OCI-LY1 (cell line): ENCODE data around the gene HSPA12A.

Source experiments
- H2AFZ ChIP-seq: fragments of 200-600 bp; sonication (generic), shearing (Covaris generic); 2 replicates; pipeline ENCODE4 v1.6.0; 2014; ENCODE audit warnings: antibody characterized with exemption, mild to moderate bottlenecking, low read length
- H3F3A ChIP-seq: fragments of 200-600 bp; sonication (generic), shearing (Covaris generic); 2 replicates; pipeline ENCODE4 v1.6.0; 2014; ENCODE audit warnings: mild to moderate bottlenecking, antibody characterized with exemption, low read length, moderate library complexity; ENCODE audit not compliant: insufficient read depth
- H3K27ac ChIP-seq: fragments of 200-600 bp; sonication (generic); 2 replicates; pipeline ENCODE4 v1.5.1; 2014; ENCODE audit warnings: low read length, mixed run types, mild to moderate bottlenecking, low read depth; ENCODE audit not compliant: poor library complexity, severe bottlenecking
- H3K27me3 ChIP-seq: fragments of 200-600 bp; sonication (generic); 2 replicates; pipeline ENCODE4 v1.6.0; 2014; ENCODE audit warnings: antibody characterized with exemption, mild to moderate bottlenecking, low read length, moderate library complexity; ENCODE audit not compliant: insufficient read depth
- H3K36me3 ChIP-seq: fragments of 200-600 bp; sonication (generic); 2 replicates; pipeline ENCODE4 v1.6.1; 2014; ENCODE audit warnings: mild to moderate bottlenecking, antibody characterized with exemption, low read length, moderate library complexity, mixed read lengths; ENCODE audit not compliant: insufficient read depth
- H3K4me1 ChIP-seq: fragments of 200-600 bp; sonication (generic); 2 replicates; pipeline ENCODE4 v1.5.1; 2014; ENCODE audit warnings: mild to moderate bottlenecking, low read length, moderate library complexity; ENCODE audit not compliant: insufficient read depth, severe bottlenecking
- H3K4me2 ChIP-seq: fragments of 200-600 bp; sonication (generic), shearing (Covaris generic); 2 replicates; pipeline ENCODE4 v1.6.1; 2014; ENCODE audit warnings: low read length
- H3K4me3 ChIP-seq: fragments of 200-600 bp; sonication (generic); 2 replicates; pipeline ENCODE4 v1.5.1; 2014; ENCODE audit warnings: low read length, low read depth, mild to moderate bottlenecking, mixed read lengths; ENCODE audit not compliant: poor library complexity, severe bottlenecking
- H3K79me2 ChIP-seq: fragments of 200-600 bp; shearing (Covaris generic); 2 replicates; pipeline ENCODE4 v1.6.1; 2016; ENCODE audit warnings: mixed run types, low read length, mixed read lengths; ENCODE audit not compliant: insufficient read depth
- H3K9ac ChIP-seq: fragments of 200-600 bp; sonication (generic), shearing (Covaris generic); 2 replicates; pipeline ENCODE4 v1.6.1; 2014; ENCODE audit warnings: mild to moderate bottlenecking, low read length, mixed read lengths
- H3K9me2 ChIP-seq: fragments of 200-600 bp; sonication (generic), shearing (Covaris generic); 2 replicates; pipeline ENCODE4 v1.6.1; 2014; ENCODE audit warnings: low read depth, mild to moderate bottlenecking, low read length, mixed read lengths
- H3K9me3 ChIP-seq: fragments of 200-600 bp; shearing (Covaris generic); 2 replicates; pipeline ENCODE4 v1.6.1; 2014; ENCODE audit warnings: low read length, mixed read lengths
- H4K20me1 ChIP-seq: fragments of 200-600 bp; sonication (generic), shearing (Covaris generic); 2 replicates; pipeline ENCODE4 v1.6.0; 2016; ENCODE audit warnings: mild to moderate bottlenecking, low read length; ENCODE audit not compliant: insufficient read depth
- CTCF ChIP-seq: fragments of 200-600 bp; sonication (generic), shearing (Covaris generic); IDR thresholded peaks from 2 replicates; pipeline ENCODE4 v1.5.1; 2017; ENCODE audit warnings: mild to moderate bottlenecking, antibody characterized with exemption, low read length, moderate library complexity, mixed read lengths
- EZH2 ChIP-seq: fragments of 200-600 bp; sonication (generic), shearing (Covaris generic); IDR thresholded peaks from 2 replicates; pipeline ENCODE4 v1.8.0; 2017; ENCODE audit warnings: borderline replicate concordance, mixed run types, mild to moderate bottlenecking, antibody characterized with exemption, low read length, moderate library complexity, mixed read lengths

Gene HSPA12A

GRCh38 chr10:116768786-116769185, 26.4 kb upstream of the HSPA12A start:
- no peak for TF ChIP-seq CTCF
- no peak for TF ChIP-seq EZH2
- Histone ChIP-seq H3K9ac (no peak overlapping the region), H3K36me3 (no peaks in the 10 kb centered on the region), H3K4me3 (no peak overlapping the region), H3K4me1 (no peaks in the 10 kb centered on the region), H3K9me2 (no peaks in the 10 kb centered on the region), H3K79me2 (no peaks in the 10 kb centered on the region), H3K27me3 (no peaks in the 10 kb centered on the region; the same call in 1 of the 2 replicates), H3K27ac (no peak overlapping the region), H4K20me1 (no peaks in the 10 kb centered on the region), H3K9me3 (no peaks in the 10 kb centered on the region), H2AFZ (no peak overlapping the region), H3F3A (no peaks in the 10 kb centered on the region), H3K4me2 (no peak overlapping the region)

- TF ChIP-seq EZH2 (no peak), CTCF (no peak)
- Histone ChIP-seq H3K27ac (no peak overlapping the region), H3K4me1 (no peaks in the 10 kb centered on the region), H3K36me3 (no peaks in the 10 kb centered on the region), H3K9me3 (no peaks in the 10 kb centered on the region), H3K9me2 (no peaks in the 10 kb centered on the region), H3F3A (no peaks in the 10 kb centered on the region), H3K4me3 (no peak overlapping the region), H3K9ac (no peak overlapping the region), H3K27me3 (no peaks in the 10 kb centered on the region; the same call in 1 of the 2 replicates), H4K20me1 (no peaks in the 10 kb centered on the region), H3K79me2 (no peaks in the 10 kb centered on the region), H3K4me2 (no peak overlapping the region), H2AFZ (no peak overlapping the region)
These were observed 24.7 kb upstream of the HSPA12A start for GRCh38 chr10:116766837-116767634.

DNA sequence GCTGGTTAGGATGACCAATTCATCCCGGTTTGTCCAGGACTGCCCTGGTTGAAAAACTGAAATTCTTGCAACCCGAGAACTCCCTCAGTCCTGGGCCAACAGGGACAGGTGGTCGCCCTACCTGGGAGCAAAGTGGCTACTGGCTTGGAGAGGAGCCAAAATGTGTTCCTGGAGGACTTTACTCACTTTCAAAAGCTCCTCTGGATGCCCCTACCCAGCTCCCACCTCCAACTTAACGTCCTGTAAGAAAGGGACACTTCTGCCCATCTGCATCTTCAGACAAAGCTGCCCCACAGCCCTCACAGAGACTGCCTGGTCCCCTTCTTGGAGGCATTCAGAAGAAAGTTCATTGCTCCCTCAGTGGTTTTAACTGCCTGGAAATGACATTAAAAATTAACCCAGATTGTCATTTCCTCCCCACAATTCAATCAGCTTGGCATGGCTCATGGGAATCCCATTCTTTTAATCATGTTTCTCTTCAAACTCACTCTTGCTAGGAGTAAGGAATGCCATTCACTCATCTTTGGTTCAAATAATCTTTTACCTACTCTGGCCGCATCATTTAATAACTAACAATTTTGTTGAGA, 24.0 kb upstream of the HSPA12A start:
- Histone ChIP-seq H2AFZ (no peak overlapping the region), H3K79me2 (no peaks in the 10 kb centered on the region), H4K20me1 (no peaks in the 10 kb centered on the region), H3K27me3 (no peaks in the 10 kb centered on the region; the same call in 1 of the 2 replicates), H3K9ac (no peak overlapping the region), H3K4me2 (no peak overlapping the region), H3K36me3 (no peaks in the 10 kb centered on the region), H3K27ac (no peak overlapping the region), H3K9me2 (no peaks in the 10 kb centered on the region), H3K4me1 (no peaks in the 10 kb centered on the region), H3F3A (no peaks in the 10 kb centered on the region), H3K4me3 (no peak overlapping the region), H3K9me3 (no peaks in the 10 kb centered on the region)
- TF ChIP-seq EZH2 (no peak), CTCF (no peak)
